Measurements from ENCODE around the gene DPH6. TPM values are rescaled to one million over a fixed set of nuclear protein-coding genes. Genes with fewer than 3 reads are reported as not detected.
A peak's percentile ranks its signal among the peaks of the same experiment; 100 is the strongest.

The DPH6 gene
- total RNA-seq, 2 experiments from 2014 or later: 20.0 to 20.5 TPM

- H3K27me3 Mint-ChIP-seq (ENCODE audit: low read depth): no peaks in the 10 kb centered on the region
- H3K4me1 Mint-ChIP-seq (ENCODE audit: low read depth): no peaks in the 10 kb centered on the region
- H3K36me3 Mint-ChIP-seq (ENCODE audit: low read depth): no peaks in the 10 kb centered on the region
- intact Hi-C loops (cut with micrococcal nuclease): no loop called here
- H3K4me3 Mint-ChIP-seq: no peak overlapping the region
- CTCF ChIA-PET: interaction anchor here (1.0 kb wide), 1 partner anchor 115 kb away, joined by 3 read pairs; no protein-coding TSS in a partner anchor
- no peak for DNase-seq
- no peak overlapping the region for H3K27ac Mint-ChIP-seq
- no peaks in the 10 kb centered on the region for H3K9me3 Mint-ChIP-seq
Observed at GRCh38 chr15:35557544-35557943, 11.6 kb upstream of the DPH6 start.

DNA sequence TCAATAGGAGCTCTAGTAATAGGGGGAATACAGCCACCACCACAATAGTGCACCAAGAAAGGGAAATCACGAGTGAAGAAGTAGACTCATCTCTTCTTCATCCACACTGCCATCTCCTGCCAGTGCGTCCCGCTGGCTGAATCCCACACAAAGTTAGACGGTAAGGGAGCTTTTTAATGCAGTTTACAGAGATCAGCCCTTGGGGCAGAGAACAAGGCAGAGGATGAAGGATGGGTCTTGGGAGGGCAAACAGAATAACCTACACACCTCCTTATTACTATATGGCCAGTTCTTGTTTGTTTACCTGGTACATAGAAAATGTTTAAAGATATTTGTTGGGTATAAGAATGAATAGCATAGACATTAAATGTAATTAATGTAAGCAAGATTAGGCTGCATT is 11.0 kb upstream of the DPH6 start:
- no peak for DNase-seq
- H3K9me3 Mint-ChIP-seq: no peaks in the 10 kb centered on the region
- intact Hi-C loops (cut with micrococcal nuclease): no loop called here
- H3K27me3 Mint-ChIP-seq (ENCODE audit: low read depth): no peaks in the 10 kb centered on the region
- H3K27ac Mint-ChIP-seq: no peak overlapping the region
- no peaks in the 10 kb centered on the region for H3K4me1 Mint-ChIP-seq (ENCODE audit: low read depth)
- no peaks in the 10 kb centered on the region for H3K36me3 Mint-ChIP-seq (ENCODE audit: low read depth)
- H3K4me3 Mint-ChIP-seq: no peak overlapping the region
- CTCF ChIA-PET: interaction anchor here (1.0 kb wide), 1 partner anchor 115 kb away, joined by 3 read pairs; no protein-coding TSS in a partner anchor

DNA sequence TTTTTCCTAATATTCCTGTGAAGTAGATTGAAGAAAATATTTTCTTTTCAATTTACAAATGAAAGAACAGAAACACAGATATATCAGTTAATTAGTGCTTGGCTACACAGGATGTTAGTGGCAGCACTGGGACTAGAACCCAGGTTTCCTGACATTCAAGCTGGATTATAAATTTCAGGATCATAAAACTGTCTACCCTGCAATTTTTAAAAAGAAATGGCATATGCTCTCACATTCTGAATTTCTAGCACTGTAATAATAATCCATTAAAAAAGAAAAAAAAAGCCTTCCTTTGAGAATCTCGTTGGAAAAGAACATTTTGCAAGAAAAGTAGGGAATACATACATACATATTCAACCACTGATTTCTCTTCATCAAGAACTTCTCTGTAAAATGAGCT is 9.3 kb upstream of the DPH6 start:
- Mint-ChIP-seq H3K27me3 (ENCODE audit: low read depth) (no peaks in the 10 kb centered on the region), H3K9me3 (no peaks in the 10 kb centered on the region), H3K4me3 (no peak overlapping the region), H3K4me1 (ENCODE audit: low read depth) (no peaks in the 10 kb centered on the region), H3K27ac (no peak overlapping the region), H3K36me3 (ENCODE audit: low read depth) (no peaks in the 10 kb centered on the region)
- no peak for DNase-seq
- intact Hi-C loops (cut with micrococcal nuclease): no loop called here
- CTCF ChIA-PET: no interaction called here

GRCh38 chr15:35550957-35551356 is 5.0 kb upstream of the DPH6 start:
- Mint-ChIP-seq H3K4me3 (no peak overlapping the region), H3K27me3 (ENCODE audit: low read depth) (no peaks in the 10 kb centered on the region), H3K4me1 (ENCODE audit: low read depth) (peaks cover 11% of the 10 kb centered on the region), H3K9me3 (no peaks in the 10 kb centered on the region), H3K27ac (no peak overlapping the region), H3K36me3 (ENCODE audit: low read depth) (no peaks in the 10 kb centered on the region)
- no peak for DNase-seq
- intact Hi-C loops (cut with micrococcal nuclease): no loop called here
- CTCF ChIA-PET: interaction anchor here (1.0 kb wide), 1 partner anchor 107 kb away, joined by 3 read pairs; no protein-coding TSS in a partner anchor

GRCh38 chr15:35549567-35549966 is 3.6 kb upstream of the DPH6 start:
- CTCF ChIA-PET: no interaction called here
- Mint-ChIP-seq H3K4me1 (ENCODE audit: low read depth) (peaks cover 20% of the 10 kb centered on the region), H3K4me3 (no peak overlapping the region), H3K9me3 (no peaks in the 10 kb centered on the region), H3K27ac (no peak overlapping the region), H3K36me3 (ENCODE audit: low read depth) (no peaks in the 10 kb centered on the region), H3K27me3 (ENCODE audit: low read depth) (no peaks in the 10 kb centered on the region)
- no peak for DNase-seq
- intact Hi-C loops (cut with micrococcal nuclease): loop anchor here (5.0 to 10.0 kb wide), 5 partner anchors 123 to 1555 kb away; partner anchors contain the start of genes AVEN, EMC7, MEIS2 and PGBD4

GRCh38 chr15:35548435-35548834 is 2.5 kb upstream of the DPH6 start:
- intact Hi-C loops (cut with micrococcal nuclease): loop anchor here (5.0 to 10.0 kb wide), 5 partner anchors 124 to 1556 kb away; partner anchors contain the start of genes AVEN, EMC7, MEIS2 and PGBD4
- Mint-ChIP-seq H3K4me1 (ENCODE audit: low read depth) (peaks cover 26% of the 10 kb centered on the region), H3K9me3 (no peaks in the 10 kb centered on the region), H3K27me3 (ENCODE audit: low read depth) (no peaks in the 10 kb centered on the region), H3K27ac (no peak overlapping the region), H3K4me3 (no peak overlapping the region), H3K36me3 (ENCODE audit: low read depth) (no peaks in the 10 kb centered on the region)
- CTCF ChIA-PET: no interaction called here
- DNase-seq: no peak

- intact Hi-C loops (cut with micrococcal nuclease): loop anchor here (5.0 to 10.0 kb wide), 5 partner anchors 124 to 1557 kb away; partner anchors contain the start of genes AVEN, EMC7, MEIS2 and PGBD4
- CTCF ChIA-PET: no interaction called here
- peaks cover 27% of the 10 kb centered on the region for H3K4me1 Mint-ChIP-seq (ENCODE audit: low read depth)
- no peak for DNase-seq
- H3K27ac Mint-ChIP-seq: no peak overlapping the region
- H3K36me3 Mint-ChIP-seq (ENCODE audit: low read depth): no peaks in the 10 kb centered on the region
- no peaks in the 10 kb centered on the region for H3K9me3 Mint-ChIP-seq
- no peaks in the 10 kb centered on the region for H3K27me3 Mint-ChIP-seq (ENCODE audit: low read depth)
- H3K4me3 Mint-ChIP-seq: no peak overlapping the region
Observed at GRCh38 chr15:35547775-35548364, 1.9 kb upstream of the DPH6 start.

GRCh38 chr15:35546511-35547381 is 781 bp upstream of the DPH6 start:
- no peak for DNase-seq
- Mint-ChIP-seq H3K9me3 (no peaks in the 10 kb centered on the region), H3K4me3 (peak overlapping the region; percentile 98)

DNA sequence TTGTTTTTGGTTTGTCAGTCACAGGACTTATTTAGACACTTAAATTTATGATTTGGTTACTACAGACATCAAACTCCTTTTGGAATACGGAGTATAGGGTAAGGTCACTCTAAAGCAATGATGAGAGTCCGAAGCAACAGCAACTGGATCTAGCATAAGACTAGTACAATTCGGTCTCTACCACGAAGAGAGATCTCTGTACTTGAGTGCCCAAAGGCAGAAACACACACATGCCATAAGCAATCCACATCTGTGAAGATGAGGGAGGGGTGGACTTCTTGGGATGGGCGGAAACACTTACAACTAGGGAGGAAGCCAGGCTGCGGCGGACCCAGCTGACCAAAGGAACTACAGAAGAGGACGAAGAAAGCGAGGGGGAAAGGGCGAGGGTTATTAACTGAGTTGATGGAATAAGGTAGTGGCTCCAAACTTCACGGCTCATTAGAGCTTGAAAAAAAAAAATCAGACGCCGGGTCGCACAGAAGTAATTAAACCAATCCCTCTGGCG is 595 bp downstream of the DPH6 start:
- peaks cover 28% of the 10 kb centered on the region for H3K4me1 Mint-ChIP-seq (ENCODE audit: low read depth)
- intact Hi-C loops (cut with micrococcal nuclease): loop anchor here (5.0 to 10.0 kb wide), 5 partner anchors 127 to 1559 kb away; partner anchors contain the start of genes AVEN, EMC7, MEIS2 and PGBD4
- peak overlapping the region; percentile 98 for H3K4me3 Mint-ChIP-seq
- peak overlapping the region; percentile 97 for H3K27ac Mint-ChIP-seq
- CTCF ChIA-PET: no interaction called here
- no peaks in the 10 kb centered on the region for H3K27me3 Mint-ChIP-seq (ENCODE audit: low read depth)
- DNase-seq: peak; percentile 27
- no peaks in the 10 kb centered on the region for H3K36me3 Mint-ChIP-seq (ENCODE audit: low read depth)
- no peaks in the 10 kb centered on the region for H3K9me3 Mint-ChIP-seq

More at GRCh38 chr15:35546511-35547381, 781 bp upstream of the DPH6 start:
- H3K27ac Mint-ChIP-seq: peak overlapping the region; percentile 97
- no peaks in the 10 kb centered on the region for H3K36me3 Mint-ChIP-seq (ENCODE audit: low read depth)
- CTCF ChIA-PET: no interaction called here
- no peaks in the 10 kb centered on the region for H3K27me3 Mint-ChIP-seq (ENCODE audit: low read depth)
- intact Hi-C loops (cut with micrococcal nuclease): loop anchor here (1.0 to 10.0 kb wide), 6 partner anchors 126 to 1558 kb away; partner anchors contain the start of genes AVEN, CDIN1, EMC7 and MEIS2
- peaks cover 27% of the 10 kb centered on the region for H3K4me1 Mint-ChIP-seq (ENCODE audit: low read depth)

DNA sequence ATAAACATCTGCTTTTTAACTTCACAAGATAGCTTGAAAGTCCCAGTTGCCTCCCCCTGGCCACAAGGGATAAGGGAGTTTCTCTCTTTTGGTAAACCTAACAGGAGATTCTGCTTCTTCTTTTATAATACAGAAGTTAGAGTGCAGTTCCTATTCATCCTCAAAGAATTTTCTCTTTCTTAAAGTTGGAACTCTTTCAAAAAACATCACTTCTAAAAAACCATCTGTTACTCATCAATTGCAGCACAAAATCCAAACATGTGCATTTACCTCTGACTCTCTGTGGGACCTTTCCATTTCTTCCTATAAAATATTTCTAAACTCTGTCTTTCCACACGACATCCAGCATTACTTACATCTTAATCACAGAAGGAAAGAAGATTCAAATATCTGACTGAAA is 5.1 kb downstream of the DPH6 start:
- Mint-ChIP-seq H3K9me3 (no peaks in the 10 kb centered on the region), H3K27ac (no peak overlapping the region), H3K4me3 (no peak overlapping the region), H3K36me3 (ENCODE audit: low read depth) (peaks cover 6% of the 10 kb centered on the region), H3K4me1 (ENCODE audit: low read depth) (peaks cover 24% of the 10 kb centered on the region), H3K27me3 (ENCODE audit: low read depth) (no peaks in the 10 kb centered on the region)
- intact Hi-C loops (cut with micrococcal nuclease): loop anchor here (10.0 kb wide), 1 partner anchor 1564 kb away; the partner anchor contains the start of gene MEIS2
- DNase-seq: no peak
- CTCF ChIA-PET: no interaction called here

DNA sequence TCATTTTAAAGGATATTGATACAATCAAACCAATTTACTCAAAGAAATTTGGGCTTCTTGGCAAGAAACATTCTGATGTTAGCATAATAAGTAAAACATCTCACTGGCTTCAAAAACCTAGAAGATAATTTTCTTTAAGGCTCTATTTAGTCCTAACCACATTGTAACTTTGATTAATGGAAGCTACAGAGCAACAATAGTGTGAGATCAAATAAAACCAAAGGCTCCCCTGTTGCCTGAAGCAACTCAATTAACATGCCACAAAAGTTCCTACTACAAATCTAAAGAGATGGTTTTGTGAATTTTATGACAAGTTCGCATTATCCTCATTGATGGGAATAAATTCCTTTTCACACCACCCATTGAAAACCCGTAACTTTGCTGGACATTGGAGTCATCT is 5.9 kb downstream of the DPH6 start:
- Mint-ChIP-seq H3K27me3 (ENCODE audit: low read depth) (no peaks in the 10 kb centered on the region), H3K36me3 (ENCODE audit: low read depth) (peaks cover 7% of the 10 kb centered on the region), H3K27ac (no peak overlapping the region), H3K4me1 (ENCODE audit: low read depth) (peaks cover 22% of the 10 kb centered on the region), H3K9me3 (no peaks in the 10 kb centered on the region), H3K4me3 (no peak overlapping the region)
- no peak for DNase-seq
- intact Hi-C loops (cut with micrococcal nuclease): loop anchor here (10.0 kb wide), 1 partner anchor 1565 kb away; the partner anchor contains the start of gene MEIS2
- CTCF ChIA-PET: interaction anchor here (0.7 kb wide), 1 partner anchor 127 kb away, joined by 4 read pairs; no protein-coding TSS in a partner anchor

GRCh38 chr15:35535365-35535916 is 10.5 kb downstream of the DPH6 start:
- no peak overlapping the region for H3K27ac Mint-ChIP-seq
- H3K4me3 Mint-ChIP-seq: no peak overlapping the region
- H3K9me3 Mint-ChIP-seq: no peaks in the 10 kb centered on the region
- no peak for DNase-seq
- intact Hi-C loops (cut with micrococcal nuclease): no loop called here
- H3K4me1 Mint-ChIP-seq (ENCODE audit: low read depth): peaks cover 13% of the 10 kb centered on the region
- CTCF ChIA-PET: no interaction called here
- H3K36me3 Mint-ChIP-seq (ENCODE audit: low read depth): peaks cover 30% of the 10 kb centered on the region
- no peaks in the 10 kb centered on the region for H3K27me3 Mint-ChIP-seq (ENCODE audit: low read depth)
